K562 (cell line): ENCODE measurements around the gene TAF15. TPM values are rescaled to one million over a fixed set of nuclear protein-coding genes. Genes with fewer than 3 reads are reported as not detected.
A peak's percentile ranks its signal among the peaks of the same experiment; 100 is the strongest.

Experiments
- CBX5 ChIP-seq: IDR thresholded peaks from 2 replicates; pipeline ENCODE4 v1.6.1; 2014; ENCODE audit warnings: low read depth, borderline replicate concordance
- CCNT2 ChIP-seq: IDR thresholded peaks from 2 replicates; pipeline ENCODE4 v1.6.1; 2011; ENCODE audit warnings: borderline replicate concordance, low read depth, mild to moderate bottlenecking, moderate library complexity, mixed read lengths, low read length; ENCODE audit not compliant: insufficient read length; ENCODE audit errors: extremely low read depth
- CTBP1 ChIP-seq: fragments of 450-650 bp; IDR thresholded peaks from 2 replicates; pipeline ENCODE4 v1.6.1; 2016; ENCODE audit warnings: borderline replicate concordance
- EGR1 ChIP-seq: fragments of 450-650 bp; conservative IDR thresholded peaks from 2 replicates; pipeline ENCODE4 v1.6.1; 2017; ENCODE audit warnings: mild to moderate bottlenecking
- FIP1L1 ChIP-seq: fragments of 200-400 bp; formaldehyde crosslinking; IDR thresholded peaks from 2 replicates; pipeline ENCODE4 v1.6.1; 2018; ENCODE audit warnings: mild to moderate bottlenecking, low read depth, low read length; ENCODE audit not compliant: poor library complexity, severe bottlenecking
- GTF2F1 ChIP-seq: IDR thresholded peaks from 2 replicates; pipeline ENCODE4 v1.6.1; 2011; ENCODE audit warnings: low read depth, low read length, improper control_type of control experiment
- KLF16 ChIP-seq: IDR thresholded peaks from 2 replicates; pipeline ENCODE4 v1.6.1; 2016; ENCODE audit warnings: antibody characterized with exemption
- NR2C2 ChIP-seq, 2 experiments: fragments of 200-800 bp in 1 of 2; sonication (Bioruptor generic) in 1 of 2; sonication (generic) in 1 of 2; formaldehyde crosslinking in 1 of 2; IDR thresholded peaks; 2 replicates each; pipeline versions ENCODE4 v1.6.1 to v1.8.0; 2016 to 2022; ENCODE audit warnings: mild to moderate bottlenecking in 1 of 2, missing compliant biosample characterization in 1 of 2, missing genetic modification characterization in 1 of 2, missing genetic modification reagents in 1 of 2
- POLR3G ChIP-seq: IDR thresholded peaks from 2 replicates; pipeline ENCODE4 v1.6.1; 2011; ENCODE audit not compliant: insufficient read length, insufficient replicate concordance; ENCODE audit errors: extremely low read depth
- SMAD1 ChIP-seq: fragments of 150-350 bp; IDR thresholded peaks from 2 replicates; pipeline ENCODE4 v1.6.1; 2014; ENCODE audit warnings: low read length, low read depth; ENCODE audit not compliant: partially characterized antibody
- ZFP36 ChIP-seq: fragments of 150-350 bp; IDR thresholded peaks from 2 replicates; pipeline ENCODE4 v1.6.1; 2018; ENCODE audit warnings: low read length, low read depth; ENCODE audit not compliant: partially characterized antibody
- ZNF24 ChIP-seq: fragments of 450-650 bp; IDR thresholded peaks from 2 replicates; pipeline ENCODE4 v1.6.1; 2016
- ZNF431 ChIP-seq: sonication (generic); formaldehyde crosslinking; IDR thresholded peaks from 2 replicates; pipeline ENCODE4 v1.8.0; 2022; ENCODE audit warnings: mild to moderate bottlenecking, missing genetic modification reagents
- polyA plus RNA-seq, 8 experiments: library from polyadenylated mRNA; depleted of rRNA in 4 of 8; stranded (reverse) in 5 of 8; unstranded in 3 of 8; fragments of >200 nt; fragmentation: Nextera tagmentation in 2 of 8; fragmentation: Illumina TruSeq in 1 of 8; extraction: Ambion mirVana in 2 of 8; extraction: Trizol in 1 of 8; gene quantifications; 2 replicates each; pipeline versions ENCODE4 v1.2.1 to v1.2.3, GENCODE V29; 2011 to 2014; ENCODE audit warnings: inconsistent platforms in 1 of 8, missing spikeins in 1 of 8
- total RNA-seq, 7 experiments: library from RNA; depleted of rRNA in 6 of 7; stranded (reverse); fragments of >200 nt in 6 of 7; fragmentation: Illumina TruSeq in 2 of 7; extraction: Trizol in 2 of 7; gene quantifications; 2 replicates each; pipeline versions ENCODE4 v1.2.1 to v1.2.3, GENCODE V29; 2011 to 2021; ENCODE audit warnings: low replicate concordance in 1 of 7
- TF ChIP-seq, protein P1 (sequence below): IDR thresholded peaks from 2 replicates; pipeline ENCODE4 v1.6.1; 2011; ENCODE audit not compliant: insufficient read length; ENCODE audit errors: extremely low read depth
- TF ChIP-seq, protein P2 (sequence below): fragments of 450-650 bp; IDR thresholded peaks from 2 replicates; pipeline ENCODE4 v1.6.1; 2016; ENCODE audit warnings: mild to moderate bottlenecking, moderate library complexity

The TAF15 gene
- total and polyA plus RNA-seq, 9 of the 15 experiments (the other 6 are each of a cell fraction or from before 2014, with no cell fraction given): 4.1 to 272 (median 56.8) TPM

DNA sequence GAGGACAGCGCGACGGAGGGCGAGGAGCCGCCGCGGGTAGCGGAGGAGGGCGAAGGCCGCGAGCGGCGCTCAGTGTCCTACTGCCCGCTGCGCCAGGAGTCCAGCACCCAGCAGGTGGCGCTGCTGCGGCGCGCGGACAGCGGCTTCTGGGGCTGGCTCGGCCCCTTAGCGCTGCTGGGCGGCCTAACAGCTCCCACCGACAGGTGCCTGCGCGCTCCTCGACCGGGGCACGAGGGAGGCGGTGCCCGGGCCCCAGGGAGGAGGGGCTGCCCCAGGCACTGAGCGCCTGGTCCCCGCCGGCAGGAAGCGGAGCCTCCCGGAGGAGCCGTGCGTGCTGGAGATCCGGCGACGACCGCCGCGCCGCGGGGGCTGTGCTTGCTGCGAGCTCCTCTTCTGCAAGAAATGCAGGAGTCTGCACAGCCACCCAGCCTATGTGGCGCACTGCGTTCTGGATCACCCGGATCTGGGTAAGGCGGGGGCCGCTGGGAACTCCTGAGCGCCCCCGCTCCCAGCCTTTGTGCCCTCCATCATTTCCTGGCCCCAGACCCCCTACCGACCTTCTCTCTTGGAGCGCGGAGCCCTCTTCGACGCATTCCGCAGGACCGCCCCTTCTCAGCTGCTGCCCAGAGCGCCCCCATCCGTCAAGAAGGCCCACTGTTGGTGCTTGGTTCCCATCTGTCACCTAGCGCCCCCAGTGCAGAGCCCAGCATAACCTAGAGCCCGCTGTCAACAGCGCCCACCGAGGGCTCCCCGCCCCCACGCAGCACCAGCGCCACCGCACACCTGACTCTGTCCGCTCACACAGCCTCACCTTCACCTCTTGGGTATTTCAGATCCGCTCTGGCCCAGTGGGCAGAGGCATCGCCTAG, 44.9 kb upstream of the TAF15 start (continued):
- no peak for TF ChIP-seq NR2C2 (CRISPR knock-in tag; IDR thresholded peaks at IDR 0.05)
- 0 out of 2 replicates have a peak, but pooled peaks have one; percentile 26 for TF ChIP-seq NR2C2 (tag; IDR thresholded peaks at IDR 0.05)
- no peak for TF ChIP-seq SMAD1
- no peak for TF ChIP-seq POLR3G
- TF ChIP-seq, protein P1, sequence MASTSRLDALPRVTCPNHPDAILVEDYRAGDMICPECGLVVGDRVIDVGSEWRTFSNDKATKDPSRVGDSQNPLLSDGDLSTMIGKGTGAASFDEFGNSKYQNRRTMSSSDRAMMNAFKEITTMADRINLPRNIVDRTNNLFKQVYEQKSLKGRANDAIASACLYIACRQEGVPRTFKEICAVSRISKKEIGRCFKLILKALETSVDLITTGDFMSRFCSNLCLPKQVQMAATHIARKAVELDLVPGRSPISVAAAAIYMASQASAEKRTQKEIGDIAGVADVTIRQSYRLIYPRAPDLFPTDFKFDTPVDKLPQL: no peak
- 0 out of 2 replicates have a peak, but pooled peaks have one; percentile 25 for TF ChIP-seq ZNF431 (CRISPR knock-in tag)
- peak; percentile 29 for TF ChIP-seq ZFP36
- no peak for TF ChIP-seq GTF2F1
- peak; percentile 61 for TF ChIP-seq FIP1L1
- TF ChIP-seq, protein P2, sequence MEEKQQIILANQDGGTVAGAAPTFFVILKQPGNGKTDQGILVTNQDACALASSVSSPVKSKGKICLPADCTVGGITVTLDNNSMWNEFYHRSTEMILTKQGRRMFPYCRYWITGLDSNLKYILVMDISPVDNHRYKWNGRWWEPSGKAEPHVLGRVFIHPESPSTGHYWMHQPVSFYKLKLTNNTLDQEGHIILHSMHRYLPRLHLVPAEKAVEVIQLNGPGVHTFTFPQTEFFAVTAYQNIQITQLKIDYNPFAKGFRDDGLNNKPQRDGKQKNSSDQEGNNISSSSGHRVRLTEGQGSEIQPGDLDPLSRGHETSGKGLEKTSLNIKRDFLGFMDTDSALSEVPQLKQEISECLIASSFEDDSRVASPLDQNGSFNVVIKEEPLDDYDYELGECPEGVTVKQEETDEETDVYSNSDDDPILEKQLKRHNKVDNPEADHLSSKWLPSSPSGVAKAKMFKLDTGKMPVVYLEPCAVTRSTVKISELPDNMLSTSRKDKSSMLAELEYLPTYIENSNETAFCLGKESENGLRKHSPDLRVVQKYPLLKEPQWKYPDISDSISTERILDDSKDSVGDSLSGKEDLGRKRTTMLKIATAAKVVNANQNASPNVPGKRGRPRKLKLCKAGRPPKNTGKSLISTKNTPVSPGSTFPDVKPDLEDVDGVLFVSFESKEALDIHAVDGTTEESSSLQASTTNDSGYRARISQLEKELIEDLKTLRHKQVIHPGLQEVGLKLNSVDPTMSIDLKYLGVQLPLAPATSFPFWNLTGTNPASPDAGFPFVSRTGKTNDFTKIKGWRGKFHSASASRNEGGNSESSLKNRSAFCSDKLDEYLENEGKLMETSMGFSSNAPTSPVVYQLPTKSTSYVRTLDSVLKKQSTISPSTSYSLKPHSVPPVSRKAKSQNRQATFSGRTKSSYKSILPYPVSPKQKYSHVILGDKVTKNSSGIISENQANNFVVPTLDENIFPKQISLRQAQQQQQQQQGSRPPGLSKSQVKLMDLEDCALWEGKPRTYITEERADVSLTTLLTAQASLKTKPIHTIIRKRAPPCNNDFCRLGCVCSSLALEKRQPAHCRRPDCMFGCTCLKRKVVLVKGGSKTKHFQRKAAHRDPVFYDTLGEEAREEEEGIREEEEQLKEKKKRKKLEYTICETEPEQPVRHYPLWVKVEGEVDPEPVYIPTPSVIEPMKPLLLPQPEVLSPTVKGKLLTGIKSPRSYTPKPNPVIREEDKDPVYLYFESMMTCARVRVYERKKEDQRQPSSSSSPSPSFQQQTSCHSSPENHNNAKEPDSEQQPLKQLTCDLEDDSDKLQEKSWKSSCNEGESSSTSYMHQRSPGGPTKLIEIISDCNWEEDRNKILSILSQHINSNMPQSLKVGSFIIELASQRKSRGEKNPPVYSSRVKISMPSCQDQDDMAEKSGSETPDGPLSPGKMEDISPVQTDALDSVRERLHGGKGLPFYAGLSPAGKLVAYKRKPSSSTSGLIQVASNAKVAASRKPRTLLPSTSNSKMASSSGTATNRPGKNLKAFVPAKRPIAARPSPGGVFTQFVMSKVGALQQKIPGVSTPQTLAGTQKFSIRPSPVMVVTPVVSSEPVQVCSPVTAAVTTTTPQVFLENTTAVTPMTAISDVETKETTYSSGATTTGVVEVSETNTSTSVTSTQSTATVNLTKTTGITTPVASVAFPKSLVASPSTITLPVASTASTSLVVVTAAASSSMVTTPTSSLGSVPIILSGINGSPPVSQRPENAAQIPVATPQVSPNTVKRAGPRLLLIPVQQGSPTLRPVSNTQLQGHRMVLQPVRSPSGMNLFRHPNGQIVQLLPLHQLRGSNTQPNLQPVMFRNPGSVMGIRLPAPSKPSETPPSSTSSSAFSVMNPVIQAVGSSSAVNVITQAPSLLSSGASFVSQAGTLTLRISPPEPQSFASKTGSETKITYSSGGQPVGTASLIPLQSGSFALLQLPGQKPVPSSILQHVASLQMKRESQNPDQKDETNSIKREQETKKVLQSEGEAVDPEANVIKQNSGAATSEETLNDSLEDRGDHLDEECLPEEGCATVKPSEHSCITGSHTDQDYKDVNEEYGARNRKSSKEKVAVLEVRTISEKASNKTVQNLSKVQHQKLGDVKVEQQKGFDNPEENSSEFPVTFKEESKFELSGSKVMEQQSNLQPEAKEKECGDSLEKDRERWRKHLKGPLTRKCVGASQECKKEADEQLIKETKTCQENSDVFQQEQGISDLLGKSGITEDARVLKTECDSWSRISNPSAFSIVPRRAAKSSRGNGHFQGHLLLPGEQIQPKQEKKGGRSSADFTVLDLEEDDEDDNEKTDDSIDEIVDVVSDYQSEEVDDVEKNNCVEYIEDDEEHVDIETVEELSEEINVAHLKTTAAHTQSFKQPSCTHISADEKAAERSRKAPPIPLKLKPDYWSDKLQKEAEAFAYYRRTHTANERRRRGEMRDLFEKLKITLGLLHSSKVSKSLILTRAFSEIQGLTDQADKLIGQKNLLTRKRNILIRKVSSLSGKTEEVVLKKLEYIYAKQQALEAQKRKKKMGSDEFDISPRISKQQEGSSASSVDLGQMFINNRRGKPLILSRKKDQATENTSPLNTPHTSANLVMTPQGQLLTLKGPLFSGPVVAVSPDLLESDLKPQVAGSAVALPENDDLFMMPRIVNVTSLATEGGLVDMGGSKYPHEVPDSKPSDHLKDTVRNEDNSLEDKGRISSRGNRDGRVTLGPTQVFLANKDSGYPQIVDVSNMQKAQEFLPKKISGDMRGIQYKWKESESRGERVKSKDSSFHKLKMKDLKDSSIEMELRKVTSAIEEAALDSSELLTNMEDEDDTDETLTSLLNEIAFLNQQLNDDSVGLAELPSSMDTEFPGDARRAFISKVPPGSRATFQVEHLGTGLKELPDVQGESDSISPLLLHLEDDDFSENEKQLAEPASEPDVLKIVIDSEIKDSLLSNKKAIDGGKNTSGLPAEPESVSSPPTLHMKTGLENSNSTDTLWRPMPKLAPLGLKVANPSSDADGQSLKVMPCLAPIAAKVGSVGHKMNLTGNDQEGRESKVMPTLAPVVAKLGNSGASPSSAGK: peak; percentile 94
- TF ChIP-seq CCNT2: peak; percentile 57
- 0 out of 2 replicates have a peak, but pooled peaks have one; percentile 18 for TF ChIP-seq EGR1
- peak; percentile 94 for TF ChIP-seq CTBP1
- peak; percentile 36; the same call in 1 of the 2 replicates for TF ChIP-seq KLF16
- peak; percentile 70; the same call in 1 of the 2 replicates for TF ChIP-seq ZNF24
- peak; percentile 47; the same call in 1 of the 2 replicates for TF ChIP-seq CBX5
